DMS79 treated with DMSO at 0.1 percent for 48 hours (cell line): ENCODE results near the gene PSG1.
"Not testable (repeated sequence)": the region's sequence is repeated elsewhere in the genome, so short reads cannot be mapped to it uniquely, and the experiment has no call there.

Experiments used
- DNase-seq: peaks from one replicate; lab custom pipeline; 2025; lab: John Stamatoyannopoulos, UW

PSG1 gene

DNA sequence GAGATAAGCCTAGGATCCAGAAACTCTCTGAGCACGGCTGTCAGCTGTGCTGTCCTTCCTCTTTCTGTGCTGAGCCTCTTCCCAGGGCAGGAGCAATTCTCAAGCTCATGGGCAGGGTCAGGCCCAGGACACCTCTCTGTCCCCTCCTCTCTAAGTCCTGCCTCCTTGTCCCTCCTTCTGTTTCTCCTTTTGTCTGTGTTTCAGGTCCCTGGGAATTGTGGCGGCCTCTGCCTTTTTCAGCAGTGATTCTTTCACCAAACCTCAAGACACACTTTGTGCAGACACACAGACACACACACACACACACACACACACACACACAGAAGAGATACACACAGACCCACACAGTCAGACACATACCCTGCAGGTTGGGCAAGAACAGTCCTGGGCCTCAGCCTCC, at the start of gene PSG1:
PSG1 (minus strand) TSS at position 101 of the 400 bp plus-strand sequence. CDS start 132 bp downstream, outside the sequence.
- no peak for DNase-seq

DNA sequence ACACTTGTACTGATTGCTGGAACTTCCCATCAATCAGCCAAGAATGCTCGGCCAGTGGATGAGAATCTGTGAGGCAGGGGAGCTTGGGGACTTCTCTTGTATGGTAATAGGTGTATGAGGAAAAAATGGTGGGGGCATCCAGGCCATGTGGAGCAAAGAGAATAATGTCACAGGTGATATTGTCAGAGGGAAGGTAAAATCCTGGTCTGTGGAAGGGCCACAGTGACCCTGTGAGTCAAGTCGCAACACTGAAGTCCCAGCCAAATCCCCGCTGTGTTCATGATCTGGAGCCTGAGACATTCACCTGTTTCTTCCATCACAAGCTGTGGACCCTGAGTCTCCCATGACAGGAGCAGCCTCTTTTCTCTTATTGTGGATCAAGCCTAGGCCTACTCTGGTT, 49.4 kb upstream of the PSG1 start:
- DNase-seq, result no peak

DNA sequence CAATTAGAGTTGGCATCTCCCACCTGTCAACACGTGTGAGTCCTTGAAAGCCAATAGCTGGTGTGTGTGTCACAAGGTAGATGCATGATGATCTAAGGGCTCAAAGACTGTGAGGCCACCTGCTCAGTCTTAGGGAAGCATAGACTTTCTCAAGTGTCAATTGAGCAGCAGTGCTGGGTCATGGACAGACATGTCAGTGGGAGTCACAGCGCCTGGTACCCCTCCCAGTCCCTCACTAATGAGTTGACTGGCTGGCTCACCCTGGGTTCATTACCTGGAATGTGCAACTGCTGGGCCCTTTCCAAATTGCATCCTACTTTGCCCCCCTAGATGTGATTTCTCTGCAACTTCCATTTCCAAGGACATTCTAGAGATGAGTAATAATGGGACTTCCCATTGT, 47.3 kb upstream of the PSG1 start:
- no peak for DNase-seq

DNA sequence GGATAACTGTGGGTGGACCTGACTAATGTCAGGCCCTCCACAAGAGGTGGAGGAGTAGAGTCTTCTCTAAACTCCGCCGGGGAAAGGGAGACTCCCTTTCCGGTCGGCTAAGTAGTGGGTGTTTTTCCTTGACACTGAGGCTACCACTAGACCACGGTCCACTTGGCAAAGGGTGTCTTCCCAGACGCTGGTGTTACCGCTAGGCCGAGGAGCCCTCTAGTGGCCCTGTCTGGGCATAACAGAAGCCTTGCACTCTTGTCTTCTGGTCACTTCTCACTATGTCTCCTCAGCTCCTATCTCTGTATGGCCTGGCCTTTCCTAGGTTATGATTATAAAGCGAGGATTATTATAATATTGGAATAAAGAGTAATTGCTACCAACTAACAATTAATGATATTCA, 43.6 kb upstream of the PSG1 start:
- DNase-seq, result not testable (repeated sequence)

DNA sequence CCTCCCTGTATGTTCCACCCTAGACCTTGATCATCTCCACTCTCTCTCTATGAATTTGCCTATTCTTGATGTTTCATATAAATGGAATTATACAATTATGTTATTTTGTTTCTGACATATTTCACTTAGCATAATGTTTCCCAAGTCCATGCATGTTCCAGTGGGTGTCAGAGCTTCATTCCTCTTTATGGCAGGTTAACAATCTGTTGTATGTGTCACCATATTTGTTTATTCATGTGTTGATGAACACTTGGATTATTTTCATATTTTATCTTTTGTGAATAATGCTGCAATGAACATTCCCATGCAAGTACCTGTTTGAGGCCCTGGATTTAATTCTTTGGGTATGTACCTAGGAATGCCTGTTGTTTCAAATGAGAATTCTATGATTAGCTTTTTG, 41.5 kb upstream of the PSG1 start:
- DNase-seq, result not testable (repeated sequence)

DNA sequence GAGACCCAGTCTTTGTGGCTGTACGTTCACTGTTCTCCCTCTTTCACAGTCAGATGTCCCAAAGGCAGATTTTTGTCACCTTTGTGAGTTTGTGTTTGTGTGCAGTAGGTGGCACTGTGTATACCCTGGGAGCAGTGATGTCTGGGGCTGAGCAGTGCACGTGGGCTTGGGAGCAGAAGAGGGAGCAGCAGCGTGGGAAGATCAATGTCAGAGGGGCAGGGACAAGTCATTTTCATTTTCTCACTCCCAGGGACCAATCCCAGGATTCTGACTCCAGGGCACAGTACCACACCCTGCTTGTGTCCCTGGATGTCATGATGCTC, 40.2 kb upstream of the PSG1 start:
- DNase-seq, result no peak

DNA sequence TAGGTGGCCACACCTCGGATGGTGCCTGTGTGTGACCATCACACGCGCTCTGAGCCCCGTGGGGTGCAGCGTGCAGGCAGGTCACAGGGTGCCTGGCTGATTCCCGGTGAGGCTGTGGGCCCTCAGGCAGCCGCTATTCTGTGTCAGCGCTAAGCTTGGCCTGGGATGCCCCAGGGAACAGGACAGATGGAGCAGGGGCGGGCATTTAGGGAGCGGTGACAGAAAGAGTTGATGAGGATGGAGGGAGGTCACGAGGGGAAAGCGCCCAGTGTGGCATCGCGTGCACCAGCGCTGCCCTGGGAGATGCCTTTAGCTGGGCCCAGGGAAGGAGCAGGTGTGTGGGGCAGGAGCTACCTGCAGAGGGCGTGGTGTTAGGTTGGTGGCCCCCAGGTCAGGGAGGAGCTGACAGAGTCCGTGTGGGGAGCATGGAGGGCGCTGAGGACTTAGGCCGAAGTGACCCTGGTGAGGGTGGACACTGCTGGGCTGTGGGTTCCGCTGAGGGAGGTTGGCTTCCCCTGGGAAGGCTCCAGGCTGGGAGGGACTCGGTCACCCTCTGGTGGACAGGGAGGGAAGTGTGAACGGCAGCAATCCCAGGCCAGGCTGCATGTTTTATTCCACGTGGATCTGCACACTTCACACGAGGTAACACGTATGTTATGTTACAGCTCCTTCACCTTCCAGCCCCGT, 39.7 kb upstream of the PSG1 start:
- DNase-seq, result not testable (repeated sequence)

DNA sequence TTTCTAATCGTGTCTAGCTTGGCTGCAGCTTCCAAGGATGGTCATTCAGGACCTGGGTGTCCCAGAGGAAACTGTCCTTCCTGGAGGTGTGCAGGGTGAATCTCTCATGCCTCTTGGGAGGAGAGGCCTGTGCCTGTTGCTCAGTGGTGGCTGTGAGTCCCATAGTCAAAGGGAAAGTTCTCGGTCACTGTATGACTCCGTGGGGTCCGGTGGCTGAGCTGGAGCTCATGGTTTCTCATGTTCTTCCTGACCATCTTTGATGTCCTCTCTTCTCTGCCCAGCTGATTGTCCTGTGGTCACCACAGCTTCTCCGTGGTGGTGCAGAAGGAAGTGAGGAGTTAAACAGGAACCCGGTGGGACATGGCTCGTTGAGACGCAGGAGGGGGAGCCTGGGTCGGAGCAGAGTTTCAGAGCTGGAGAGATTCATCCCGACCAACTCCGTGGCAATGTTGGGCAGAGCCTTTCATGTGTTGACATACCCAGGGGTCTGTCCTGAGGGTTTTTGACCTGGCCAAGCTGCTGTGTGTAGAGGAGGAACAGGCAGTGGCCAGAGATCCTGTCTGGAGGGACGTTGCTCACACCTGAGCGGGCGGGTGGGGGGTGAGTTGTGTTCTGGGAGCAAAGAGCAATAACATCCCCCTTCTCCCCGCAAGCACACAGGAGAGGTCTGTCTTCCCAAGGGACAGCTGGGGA, 39.0 kb upstream of the PSG1 start:
- not testable (repeated sequence) for DNase-seq

DNA sequence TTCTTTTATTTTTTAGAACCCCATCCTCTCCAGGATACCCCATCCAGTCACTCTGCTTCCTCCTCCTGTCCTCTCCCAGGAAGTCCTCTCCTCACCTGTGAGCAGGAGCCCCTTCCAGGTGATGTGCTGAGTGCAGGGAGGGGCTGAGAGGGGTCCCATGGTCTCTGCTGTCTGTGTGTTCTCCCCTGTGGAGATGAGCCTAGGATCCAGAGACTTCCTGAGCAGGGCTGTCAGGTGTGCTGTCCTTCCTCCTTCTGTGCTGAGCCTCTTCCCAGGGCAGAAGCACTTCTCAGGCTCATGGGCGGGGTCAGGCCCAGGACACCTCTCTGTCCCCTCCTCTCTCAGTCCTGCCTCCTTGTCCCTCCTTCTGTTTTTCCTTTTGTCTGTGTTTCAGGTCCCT, 38.1 kb upstream of the PSG1 start, which contains the start of gene PSG6:
PSG6 (minus strand) TSS at position 261 of the 400 bp plus-strand sequence; CDS start at position 159, 102 bp downstream.
- not testable (repeated sequence) for DNase-seq

DNA sequence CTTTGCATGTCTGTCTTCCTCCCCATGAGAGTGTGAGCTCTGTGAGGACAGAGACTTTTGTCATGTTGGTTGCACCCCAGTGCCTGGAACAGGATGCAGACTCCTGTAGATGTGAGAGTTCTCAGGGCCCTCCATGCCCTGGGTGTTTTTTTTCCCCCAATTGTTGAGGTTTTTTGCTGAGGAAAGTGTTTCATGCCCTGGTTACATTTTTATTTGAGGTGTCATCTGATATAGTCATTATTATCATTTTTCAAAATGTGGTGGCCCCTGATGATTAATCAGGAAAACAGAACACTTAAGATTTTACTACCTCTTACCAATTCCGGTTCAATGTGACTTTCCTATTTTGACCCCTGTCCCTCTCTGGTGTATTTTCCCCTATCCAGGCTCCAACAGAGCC, 37.4 kb upstream of the PSG1 start:
- not testable (repeated sequence) for DNase-seq

DNA sequence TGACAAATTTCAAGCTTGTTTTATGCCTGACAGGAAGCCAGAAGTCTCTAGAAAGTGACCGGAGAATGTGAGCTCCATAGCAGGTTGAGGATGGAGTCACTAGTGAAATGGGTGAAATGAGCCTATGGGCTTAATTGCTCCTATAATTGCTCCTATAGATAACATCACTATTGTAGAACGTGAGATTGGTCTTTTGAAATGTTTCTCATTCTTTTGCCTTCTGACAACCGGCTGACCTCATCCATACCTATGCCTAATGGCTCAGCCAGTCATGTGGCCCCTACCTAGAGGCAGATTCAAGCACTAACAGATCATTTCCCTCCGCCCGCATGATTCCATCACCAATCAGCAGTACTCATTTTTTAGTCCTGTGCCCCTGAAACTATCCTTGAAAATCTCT, 34.0 kb upstream of the PSG1 start:
- not testable (repeated sequence) for DNase-seq

DNA sequence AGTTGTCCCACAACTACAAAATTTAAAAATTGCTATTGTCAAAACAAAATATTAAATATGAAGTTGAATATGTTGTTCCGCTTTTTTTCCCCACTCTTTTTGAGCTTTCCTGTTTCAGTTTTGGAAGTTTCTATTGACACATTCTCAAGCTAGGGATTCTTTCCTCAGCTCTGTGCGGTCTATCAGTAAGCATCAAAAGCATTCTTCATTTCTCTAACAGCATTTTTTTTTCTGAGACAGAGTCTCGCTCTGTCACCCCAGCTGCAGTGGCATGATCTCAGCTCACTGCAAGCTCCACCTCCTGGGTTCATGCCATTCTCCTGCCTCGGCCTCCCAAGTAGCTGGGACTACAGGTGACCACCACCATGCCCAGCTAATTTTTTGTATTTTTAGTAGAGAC, 33.4 kb upstream of the PSG1 start:
- not testable (repeated sequence) for DNase-seq

DNA sequence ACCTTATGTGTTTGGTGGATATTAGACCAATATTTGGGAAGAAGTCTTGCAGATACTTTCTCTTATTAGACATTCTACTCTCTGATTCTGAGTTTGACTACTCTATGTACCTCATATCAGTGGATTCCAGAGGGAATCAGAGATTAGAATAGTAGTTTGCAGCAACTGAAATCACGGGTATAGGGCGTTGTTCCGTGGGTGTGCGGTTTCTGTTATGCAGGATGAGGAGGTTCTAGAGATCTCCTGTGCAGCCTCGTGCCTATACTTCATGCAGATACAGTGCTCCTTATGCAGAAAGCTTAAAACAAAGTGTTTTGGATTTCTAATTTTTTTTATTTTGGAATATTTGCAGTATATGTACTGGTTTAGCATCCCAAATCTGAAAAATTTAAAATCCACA, 32.2 kb upstream of the PSG1 start:
- DNase-seq, result not testable (repeated sequence)

DNA sequence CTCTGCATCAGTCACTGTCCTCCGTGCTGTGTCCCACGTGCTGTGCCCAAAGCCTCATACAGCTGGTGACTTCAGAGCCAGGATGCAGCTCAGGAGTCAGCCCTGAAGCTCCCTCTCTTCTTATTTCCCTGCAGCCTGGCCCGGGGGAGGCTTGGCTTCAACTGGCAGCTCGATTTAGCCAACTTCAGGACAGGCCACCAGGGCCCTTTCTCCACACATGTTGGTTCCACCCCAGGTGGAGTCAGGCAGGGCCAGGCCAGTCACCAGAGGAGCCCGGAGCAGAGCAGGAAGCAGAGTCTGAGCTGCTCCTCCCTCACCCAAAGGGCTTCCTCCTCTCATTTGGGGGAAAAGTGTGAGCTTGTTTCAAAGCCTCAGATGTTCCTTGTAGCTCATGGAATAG, 26.6 kb upstream of the PSG1 start:
- DNase-seq, result not testable (repeated sequence)

DNA sequence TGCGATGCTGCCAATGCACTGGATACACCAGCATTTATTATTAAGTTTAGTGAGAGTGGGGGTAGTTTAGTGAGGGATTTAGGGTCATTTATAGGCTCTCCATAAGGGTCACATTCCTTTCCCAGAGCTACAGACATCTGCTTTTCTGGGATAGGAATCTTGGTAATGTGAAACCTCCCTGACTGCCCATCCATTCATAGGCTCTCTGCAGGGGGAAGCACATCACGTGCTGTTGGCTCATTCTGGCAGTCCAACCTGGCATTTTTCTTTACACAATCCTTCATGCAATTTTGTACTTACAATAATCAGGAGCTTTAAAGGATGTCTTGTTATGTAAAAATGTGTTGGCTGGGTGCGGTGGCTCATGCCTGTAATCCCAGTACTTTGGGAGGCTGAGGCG, 21.0 kb upstream of the PSG1 start:
- not testable (repeated sequence) for DNase-seq

DNA sequence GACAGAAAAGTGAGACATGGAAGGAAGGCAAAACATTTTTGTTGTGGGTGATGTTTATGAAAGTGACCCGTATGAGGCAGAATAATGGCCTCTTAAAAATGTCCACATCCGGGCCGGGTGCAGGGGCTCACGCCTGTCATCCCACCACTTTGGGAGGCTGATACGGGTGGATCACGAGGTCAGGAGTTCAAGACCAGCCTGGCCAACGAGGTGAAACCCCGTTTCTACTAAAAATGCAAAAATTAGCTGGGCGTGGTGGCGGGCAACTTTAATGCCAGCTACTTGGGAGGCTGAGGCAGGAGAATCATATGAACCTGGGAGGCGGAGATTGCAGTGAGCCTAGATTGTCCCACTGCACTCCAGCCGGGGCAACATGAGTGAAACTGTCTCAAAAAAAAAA, 20.2 kb upstream of the PSG1 start:
- DNase-seq, result not testable (repeated sequence)

DNA sequence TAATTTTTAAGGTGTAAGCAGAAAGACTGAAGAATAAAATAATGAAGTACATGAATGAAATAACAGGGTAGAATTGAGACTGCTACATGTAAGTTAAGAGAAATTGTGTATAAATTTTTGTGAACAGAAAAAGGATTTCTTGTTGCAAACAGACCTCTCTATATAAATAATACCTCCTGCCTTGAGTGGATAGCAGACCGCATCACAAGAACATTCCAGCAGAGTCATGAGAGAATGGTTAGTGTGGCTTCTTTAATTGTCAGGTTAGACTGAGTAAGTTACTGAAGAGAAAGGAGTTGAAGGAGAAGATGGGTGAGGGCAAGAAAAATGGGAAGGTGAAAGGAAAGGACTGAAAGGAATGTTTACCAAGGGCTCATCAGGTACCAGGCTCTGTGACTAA, 19.6 kb upstream of the PSG1 start:
- DNase-seq, result not testable (repeated sequence)

DNA sequence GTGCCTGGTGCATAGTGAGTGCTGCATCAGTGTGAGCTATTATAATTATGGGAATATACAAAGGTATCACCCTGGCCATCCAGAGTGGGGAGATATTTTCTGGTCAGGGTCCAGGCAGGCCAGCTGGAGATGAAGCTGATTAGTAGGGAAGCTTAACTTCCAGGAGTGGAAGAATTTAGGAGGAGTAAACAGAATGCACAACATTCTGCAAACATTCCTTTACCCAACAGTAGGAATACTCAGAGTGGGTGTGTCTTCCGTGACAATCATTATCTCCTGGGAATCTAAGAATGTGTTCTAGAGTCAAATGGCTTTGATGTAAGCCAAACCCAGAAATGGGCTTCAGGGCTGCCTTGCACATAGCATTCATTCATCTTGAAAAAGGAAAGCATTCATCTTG, 19.1 kb upstream of the PSG1 start:
- not testable (repeated sequence) for DNase-seq

DNA sequence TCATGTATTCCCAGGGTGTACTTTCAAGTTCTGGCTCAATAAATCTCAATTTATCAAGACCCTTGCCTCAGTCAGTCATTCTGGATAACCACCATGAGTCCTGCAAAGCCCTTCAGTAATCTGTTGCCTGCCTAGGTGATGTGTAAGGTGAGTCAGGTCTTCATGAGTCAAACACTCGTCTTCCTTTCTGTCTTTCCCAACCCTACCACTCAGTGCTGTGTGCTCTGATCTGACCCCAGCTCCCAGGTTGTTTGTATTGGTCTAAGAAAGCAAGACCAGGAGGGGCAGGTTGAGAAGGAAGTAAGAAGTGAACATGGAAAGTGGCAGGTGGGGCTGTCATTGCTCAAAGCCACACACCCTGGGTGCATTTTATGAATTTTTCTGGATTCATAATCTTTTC, 18.2 kb upstream of the PSG1 start:
- not testable (repeated sequence) for DNase-seq

DNA sequence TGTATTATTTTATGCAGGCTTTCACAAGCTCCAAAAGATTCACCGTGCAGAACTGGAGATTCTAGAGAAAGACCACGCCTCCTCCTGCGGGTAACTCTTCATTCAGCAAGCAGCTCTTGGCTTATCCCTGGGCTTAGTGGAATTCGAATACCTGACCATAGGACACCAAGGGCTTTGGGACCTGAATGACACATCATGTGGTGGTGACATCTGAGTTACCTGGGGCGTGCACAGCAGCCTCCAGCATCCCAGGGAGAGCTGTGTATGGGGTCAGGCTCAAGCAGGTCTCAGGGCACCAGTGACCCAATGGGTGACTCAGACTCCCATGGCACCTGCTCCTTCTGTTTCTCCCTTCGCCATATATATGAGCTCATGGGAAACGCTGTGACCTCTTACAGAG, 10.9 kb upstream of the PSG1 start:
- DNase-seq, result not testable (repeated sequence)

DNA sequence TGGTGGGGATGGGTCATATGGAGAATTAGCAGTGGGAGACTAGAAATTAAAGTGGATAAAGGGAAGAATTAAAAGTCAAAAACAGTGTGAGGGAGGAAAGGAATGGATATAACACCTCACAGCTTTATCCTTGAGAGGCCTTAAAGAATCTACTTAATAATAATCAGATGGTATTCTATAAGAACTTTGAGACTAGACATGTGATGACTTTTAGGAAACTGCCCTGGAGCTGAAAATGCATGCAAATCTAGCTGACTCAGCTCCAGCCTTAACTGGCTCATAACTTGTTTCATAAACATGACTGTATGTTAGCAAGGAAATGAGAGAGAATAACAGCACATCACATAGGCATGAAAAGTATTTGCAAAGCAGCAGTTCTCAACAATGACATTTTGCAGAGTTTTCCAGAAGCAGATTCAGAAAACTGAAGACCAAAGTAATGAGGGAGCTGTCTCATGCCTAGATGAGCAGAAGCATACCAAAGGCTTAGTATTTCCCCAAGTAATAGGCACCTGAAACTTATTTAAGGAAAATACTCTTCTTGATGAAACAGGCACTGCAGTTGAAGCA, 8.4 kb upstream of the PSG1 start:
- not testable (repeated sequence) for DNase-seq

DNA sequence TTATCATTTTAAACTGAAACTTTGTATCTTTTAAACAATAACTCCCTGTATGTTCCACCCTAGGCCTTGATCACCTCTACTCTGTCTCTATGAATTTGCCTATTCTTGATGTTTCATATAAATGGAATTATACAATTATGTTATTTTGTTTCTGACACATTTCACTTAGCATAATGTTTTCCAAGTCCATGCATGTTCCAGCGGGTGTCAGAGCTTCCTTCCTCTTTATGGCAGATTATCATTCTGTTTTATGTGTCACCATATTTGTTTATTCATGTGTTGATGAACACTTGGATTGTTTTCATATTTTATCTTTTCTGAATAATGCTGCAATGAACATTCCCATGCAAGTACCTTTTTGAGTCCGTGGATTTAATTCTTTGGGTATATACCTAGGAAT, 3.2 kb upstream of the PSG1 start:
- DNase-seq, result not testable (repeated sequence)

DNA sequence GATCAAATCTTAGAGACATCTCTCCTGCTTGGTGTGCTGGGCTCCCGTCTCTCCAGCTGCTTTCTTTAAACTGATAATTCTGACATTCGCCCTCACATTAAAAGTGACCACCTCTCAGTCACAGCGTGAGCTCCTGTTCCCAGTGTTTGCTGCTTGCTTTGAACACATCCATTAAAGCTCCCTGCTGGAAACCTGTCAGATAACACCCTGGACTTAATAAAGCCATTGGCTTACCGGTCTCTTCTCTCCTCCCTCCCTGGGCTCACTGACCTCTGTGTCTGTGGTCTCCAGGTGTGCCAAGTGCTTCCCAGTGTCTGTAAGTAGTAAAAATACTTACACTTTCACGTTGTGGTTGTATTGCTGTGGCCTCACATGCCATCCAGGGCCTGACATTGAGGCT, 2.5 kb upstream of the PSG1 start:
- DNase-seq, result not testable (repeated sequence)
